SHP77 (cell line): ENCODE data around the gene MACF1.
"Not testable (repeated sequence)": the region's sequence is repeated elsewhere in the genome, so short reads cannot be mapped to it uniquely, and the experiment has no call there.

Source experiments
- DNase-seq, 2 experiments: peaks; one replicate each; lab custom pipeline; 2025; lab: John Stamatoyannopoulos, UW

The MACF1 gene

GRCh38 chr1:39462074-39462473 is 257.6 kb downstream of the MACF1 start:
- no peak for DNase-seq

GRCh38 chr1:39466413-39467107 is 262.1 kb downstream of the MACF1 start:
- DNase-seq, result no peak

- not testable (repeated sequence) for DNase-seq
These were observed 262.7 kb downstream of the MACF1 start for GRCh38 chr1:39467108-39467720.

GRCh38 chr1:39469150-39469549 is 264.7 kb downstream of the MACF1 start:
- DNase-seq, result no peak

- no peak for DNase-seq
These were observed 265.5 kb downstream of the MACF1 start for GRCh38 chr1:39470040-39470439.

- no peak for DNase-seq
These were observed 268.3 kb downstream of the MACF1 start for GRCh38 chr1:39472826-39473225.

GRCh38 chr1:39473324-39473723 is 268.8 kb downstream of the MACF1 start:
- DNase-seq, result no peak

GRCh38 chr1:39474810-39475209 is 270.3 kb downstream of the MACF1 start:
- no peak for DNase-seq

- DNase-seq, result not testable (repeated sequence)
These were observed 271.1 kb downstream of the MACF1 start for GRCh38 chr1:39475551-39475950.

GRCh38 chr1:39478126-39478915 is 273.8 kb downstream of the MACF1 start:
- DNase-seq, result no peak

- no peak for DNase-seq
These were observed 276.8 kb downstream of the MACF1 start for GRCh38 chr1:39481289-39481688.

GRCh38 chr1:39483276-39483675 is 278.8 kb downstream of the MACF1 start:
- DNase-seq, result no peak

- no peak for DNase-seq
These were observed 280.1 kb downstream of the MACF1 start for GRCh38 chr1:39484564-39484963.

GRCh38 chr1:39485046-39485803 is 280.7 kb downstream of the MACF1 start:
- DNase-seq, result no peak

GRCh38 chr1:39488012-39488545 is 283.6 kb downstream of the MACF1 start:
- DNase-seq, result no peak

- no peak for DNase-seq
These were observed 284.5 kb downstream of the MACF1 start for GRCh38 chr1:39488793-39489566.

- no peak for DNase-seq
These were observed 285.2 kb downstream of the MACF1 start for GRCh38 chr1:39489567-39490239.

GRCh38 chr1:39490596-39491145 is 286.2 kb downstream of the MACF1 start:
- DNase-seq, result peak; percentile 9

GRCh38 chr1:39491146-39491921 is 286.8 kb downstream of the MACF1 start, which contains the start of gene BMP8A:
Gene BMP8A, plus strand, starts transcription at chr1:39491636. Its CDS starts 356 bp downstream, at chr1:39491992.
- peak; percentile 38 to 73 for DNase-seq
